NCI-H2171 treated with DMSO at 0.1 percent for 48 hours (cell line): ENCODE results near the gene VAT1L.

Source experiments
- DNase-seq: peaks from one replicate; lab custom pipeline; 2025; lab: John Stamatoyannopoulos, UW

The VAT1L gene

GRCh38 chr16:77869997-77870813, 81.8 kb downstream of the VAT1L start:
- no peak for DNase-seq

- DNase-seq, result no peak
Measured at GRCh38 chr16:77871932-77872331, 83.6 kb downstream of the VAT1L start.

- DNase-seq, result no peak
Measured at GRCh38 chr16:77873066-77873465, 84.7 kb downstream of the VAT1L start.

- no peak for DNase-seq
Measured at GRCh38 chr16:77874347-77874746, 86.0 kb downstream of the VAT1L start.

GRCh38 chr16:77876776-77877175, 88.4 kb downstream of the VAT1L start:
- DNase-seq, result no peak

- no peak for DNase-seq
Measured at GRCh38 chr16:77877712-77878347, 89.5 kb downstream of the VAT1L start.

GRCh38 chr16:77881355-77882030, 93.1 kb downstream of the VAT1L start:
- DNase-seq, result no peak

- no peak for DNase-seq
Measured at GRCh38 chr16:77882358-77882757, 94.0 kb downstream of the VAT1L start.

- DNase-seq, result no peak
Measured at GRCh38 chr16:77885571-77886295, 97.4 kb downstream of the VAT1L start.

GRCh38 chr16:77888871-77889270, 100.5 kb downstream of the VAT1L start:
- no peak for DNase-seq

GRCh38 chr16:77890075-77890474, 101.7 kb downstream of the VAT1L start:
- DNase-seq, result no peak

- DNase-seq, result no peak
Measured at GRCh38 chr16:77894162-77894561, 105.8 kb downstream of the VAT1L start.

- DNase-seq, result no peak
Measured at GRCh38 chr16:77895962-77896361, 107.6 kb downstream of the VAT1L start.

- no peak for DNase-seq
Measured at GRCh38 chr16:77896415-77897128, 108.2 kb downstream of the VAT1L start.

- no peak for DNase-seq
Measured at GRCh38 chr16:77897129-77897437, 108.7 kb downstream of the VAT1L start.

GRCh38 chr16:77897831-77898605, 109.7 kb downstream of the VAT1L start:
- no peak for DNase-seq

GRCh38 chr16:77898671-77899211, 110.4 kb downstream of the VAT1L start:
- DNase-seq, result no peak

GRCh38 chr16:77899416-77899815, 111.1 kb downstream of the VAT1L start:
- no peak for DNase-seq

GRCh38 chr16:77905374-77905920, 117.1 kb downstream of the VAT1L start:
- no peak for DNase-seq

GRCh38 chr16:77910021-77910420, 121.7 kb downstream of the VAT1L start:
- DNase-seq, result no peak
